Fibroblast of villous mesenchyme (primary cell): ENCODE results near the gene RBM4. TPM values are rescaled to one million over a fixed set of nuclear protein-coding genes. Genes with fewer than 3 reads are reported as not detected.
A peak's percentile ranks its signal among the peaks of the same experiment; 100 is the strongest.

Experiments used
- DNase-seq: peaks from one replicate; pipeline ENCODE4 v3.0.0-alpha.2; 2010; ENCODE audit warnings: low read depth
- H3K4me3 ChIP-seq: 2 replicates; pipeline ENCODE4 v1.5.1; 2011; ENCODE audit warnings: low read depth, mild to moderate bottlenecking, low read length
- CTCF ChIP-seq: IDR thresholded peaks from 2 replicates; pipeline ENCODE4 v1.5.1; 2012; ENCODE audit warnings: low read depth, mild to moderate bottlenecking, low read length; ENCODE audit not compliant: insufficient read depth
- total RNA-seq: library from RNA; depleted of rRNA; stranded (reverse); fragments of >200 nt; gene quantifications from 2 replicates; pipeline ENCODE4 v1.2.3, GENCODE V29; 2012

RBM4 gene
- total RNA-seq, 1 donor: 118 TPM

- DNase-seq: no peak
- no peak for TF ChIP-seq CTCF
- H3K4me3 ChIP-seq: no peak overlapping the region
These were observed 11.6 kb upstream of the RBM4 start for GRCh38 chr11:66626926-66627325.

- H3K4me3 ChIP-seq: no peak overlapping the region
- no peak for TF ChIP-seq CTCF
- no peak for DNase-seq
These were observed 10.4 kb upstream of the RBM4 start for GRCh38 chr11:66628061-66628603.

- H3K4me3 ChIP-seq: no peak overlapping the region
- no peak for DNase-seq
- no peak for TF ChIP-seq CTCF
These were observed 9.1 kb upstream of the RBM4 start for GRCh38 chr11:66629356-66629755.

- no peak for DNase-seq
- no peak overlapping the region for H3K4me3 ChIP-seq
These were observed 6.6 kb upstream of the RBM4 start for GRCh38 chr11:66631883-66632282.

GRCh38 chr11:66632952-66633351, 5.6 kb upstream of the RBM4 start:
- DNase-seq: no peak
- TF ChIP-seq CTCF: no peak
- H3K4me3 ChIP-seq: no peak overlapping the region

More at GRCh38 chr11:66631883-66632282, 6.6 kb upstream of the RBM4 start:
- TF ChIP-seq CTCF: no peak

GRCh38 chr11:66636411-66636810, 2.1 kb upstream of the RBM4 start:
- no peak for TF ChIP-seq CTCF
- no peak overlapping the region for H3K4me3 ChIP-seq
- DNase-seq: no peak

GRCh38 chr11:66637557-66638176, 836 bp upstream of the RBM4 start:
- H3K4me3 ChIP-seq: peak overlapping the region; percentile 89
- peak; percentile 65 for DNase-seq
- no peak for TF ChIP-seq CTCF
